SK-N-SH (cell line): ENCODE measurements around the gene CACNG7. TPM values are rescaled to one million over a fixed set of nuclear protein-coding genes. Genes with fewer than 3 reads are reported as not detected.

ENCODE experiments used
- CTCF ChIA-PET: fragments of 300-600, 350-600 bp; formaldehyde crosslinking; extraction: SDS; loops from one replicate; lab custom pipeline; 2021; lab: Yijun Ruan, JAX
- POLR2A ChIA-PET: fragments of 350-600 bp; sonication (Branson Sonifier 250); formaldehyde crosslinking; extraction: SDS; loops from one replicate; lab custom pipeline; 2020; ENCODE audit warnings: antibody characterized with exemption, inconsistent platforms; lab: Yijun Ruan, JAX
- DNase-seq: peaks from one replicate; pipeline ENCODE4 v3.0.0; 2012
- H2AFZ ChIP-seq: fragments of 200-600 bp; sonication (generic); 2 replicates; pipeline ENCODE4 v1.8.1; 2016; ENCODE audit warnings: antibody characterized with exemption, mild to moderate bottlenecking, low read depth
- H3F3A ChIP-seq: fragments of 200-600 bp; sonication (generic); replicated peaks from 2 replicates; pipeline ENCODE3; 2016; ENCODE audit warnings: antibody characterized with exemption, mild to moderate bottlenecking; ENCODE audit not compliant: insufficient read depth
- H3K27ac ChIP-seq, 2 experiments: fragments of 200-500 bp in 1 of 2; fragments of 200-600 bp in 1 of 2; sonication (Bioruptor generic) in 1 of 2; sonication (generic), shearing (Covaris generic) in 1 of 2; 2 replicates each; pipeline versions ENCODE4 v1.5.1 to v1.6.1; 2014 to 2016; ENCODE audit warnings: low read depth in 2 of 2, inconsistent platforms in 1 of 2, low read length in 1 of 2, mild to moderate bottlenecking in 1 of 2, mixed read lengths in 1 of 2
- H3K27me3 ChIP-seq: fragments of 200-600 bp; sonication (generic), shearing (Covaris generic); 2 replicates; pipeline ENCODE4 v1.6.1; 2016; ENCODE audit warnings: mixed run types; ENCODE audit not compliant: insufficient read depth
- H3K36me3 ChIP-seq, 2 experiments: fragments of 200-500 bp in 1 of 2; fragments of 200-600 bp in 1 of 2; sonication (Bioruptor generic) in 1 of 2; sonication (generic) in 1 of 2; replicated peaks in 1 of 2; 2 replicates each; pipeline versions ENCODE3 to v1.5.1; 2014 to 2016; ENCODE audit warnings: low read length in 1 of 2, mild to moderate bottlenecking in 1 of 2; ENCODE audit not compliant: insufficient read depth in 2 of 2, control insufficient read depth in 1 of 2
- H3K4me1 ChIP-seq, 2 experiments: fragments of 200-500 bp in 1 of 2; fragments of 200-600 bp in 1 of 2; sonication (Bioruptor generic) in 1 of 2; sonication (generic), shearing (Covaris generic) in 1 of 2; 2 replicates each; pipeline versions ENCODE4 v1.5.1 to v1.6.1; 2014 to 2016; ENCODE audit warnings: low read depth in 1 of 2, low read length in 1 of 2, mixed run types in 1 of 2; ENCODE audit not compliant: insufficient read depth in 2 of 2, control insufficient read depth in 1 of 2
- H3K4me2 ChIP-seq: fragments of 200-600 bp; sonication (generic), shearing (Covaris generic); 2 replicates; pipeline ENCODE4 v1.6.1; 2017; ENCODE audit warnings: mixed run types
- H3K4me3 ChIP-seq, 2 experiments: fragments of 200-500 bp in 1 of 2; fragments of 200-600 bp in 1 of 2; sonication (Bioruptor generic) in 1 of 2; sonication (generic), shearing (Covaris generic) in 1 of 2; 2 replicates each; pipeline versions ENCODE4 v1.5.1 to v1.8.1; 2014 to 2016; ENCODE audit warnings: low read depth in 2 of 2, inconsistent platforms in 1 of 2, low read length in 1 of 2, mild to moderate bottlenecking in 1 of 2, mixed read lengths in 1 of 2, moderate library complexity in 1 of 2
- H3K79me2 ChIP-seq: fragments of 200-600 bp; sonication (generic); 2 replicates; pipeline ENCODE4 v1.8.1; 2017; ENCODE audit warnings: mild to moderate bottlenecking; ENCODE audit not compliant: insufficient read depth
- H3K9ac ChIP-seq: fragments of 200-600 bp; sonication (generic); 2 replicates; pipeline ENCODE4 v1.6.1; 2017; ENCODE audit warnings: mixed run types
- H3K9me2 ChIP-seq: fragments of 200-600 bp; sonication (generic); 2 replicates; pipeline ENCODE4 v1.6.1; 2017; ENCODE audit warnings: mixed run types
- H3K9me3 ChIP-seq: fragments of 200-600 bp; sonication (generic); 2 replicates; pipeline ENCODE4 v1.6.1; 2017; ENCODE audit warnings: mixed run types, mild to moderate bottlenecking, moderate library complexity
- H4K20me1 ChIP-seq: fragments of 200-600 bp; sonication (generic); 2 replicates; pipeline ENCODE4 v1.6.1; 2017; ENCODE audit warnings: mild to moderate bottlenecking, mixed run types; ENCODE audit not compliant: insufficient read depth
- FOXM1 ChIP-seq: IDR thresholded peaks from 2 replicates; pipeline ENCODE4 v1.4.0; 2012; ENCODE audit warnings: low read depth, mild to moderate bottlenecking
- GABPA ChIP-seq: IDR thresholded peaks from 2 replicates; pipeline ENCODE4 v1.4.0; 2012; ENCODE audit warnings: low read depth, mild to moderate bottlenecking
- GATA2 ChIP-seq: sonication (generic); formaldehyde crosslinking; IDR thresholded peaks from 2 replicates; pipeline ENCODE4 v1.5.0; 2020; ENCODE audit warnings: mild to moderate bottlenecking, missing genetic modification reagents
- IRF3 ChIP-seq: fragments of 150-350 bp; IDR thresholded peaks from 2 replicates; pipeline ENCODE4 v1.6.1; 2016; ENCODE audit warnings: mild to moderate bottlenecking, low read depth, low read length
- MAX ChIP-seq: IDR thresholded peaks from 2 replicates; pipeline ENCODE4 v1.4.0; 2012; ENCODE audit warnings: low read depth
- MEF2A ChIP-seq: IDR thresholded peaks from 2 replicates; pipeline ENCODE4 v1.4.0; 2012; ENCODE audit warnings: low read depth, borderline replicate concordance
- RCOR1 ChIP-seq: fragments of 150-350 bp; IDR thresholded peaks from 2 replicates; pipeline ENCODE4 v1.6.1; 2017; ENCODE audit warnings: antibody characterized with exemption, low read length
- TAF1 ChIP-seq: IDR thresholded peaks from 2 replicates; pipeline ENCODE4 v1.6.1; 2012; ENCODE audit warnings: low read depth, mild to moderate bottlenecking, low read length, moderate library complexity, borderline replicate concordance
- TCF12 ChIP-seq: IDR thresholded peaks from 2 replicates; pipeline ENCODE4 v1.4.0; 2012
- YY1 ChIP-seq: IDR thresholded peaks from 2 replicates; pipeline ENCODE4 v1.4.0; 2012; ENCODE audit warnings: low read depth, mild to moderate bottlenecking
- ZBTB33 ChIP-seq: IDR thresholded peaks from 2 replicates; pipeline ENCODE4 v1.4.0; 2012; ENCODE audit warnings: low read depth, borderline replicate concordance
- WGBS: methylation state at CpG from one replicate; pipeline ENCODE4 v1.1.6; 2017; ENCODE audit warnings: low lambda C conversion rate; 5-methylcytosine and 5-hydroxymethylcytosine counted together
- polyA plus RNA-seq, 3 experiments: library from polyadenylated mRNA; depleted of rRNA; stranded (reverse); fragments of >200 nt; gene quantifications; 2 replicates each; pipeline ENCODE4 v1.2.3, GENCODE V29; 2012

Gene CACNG7
- polyA plus RNA-seq, 1 of the 3 experiments (the other 2 are of a cell fraction) = 25.7 TPM

GRCh38 chr19:53966931-53967330 is 57.9 kb downstream of the CACNG7 start:
- Histone ChIP-seq H3K36me3 (peaks cover 4 to 9% of the 10 kb centered on the region in 2 experiments), H3K27ac (no peak overlapping the region)

GRCh38 chr19:53969366-53969765 is 60.3 kb downstream of the CACNG7 start:
- H3K27ac ChIP-seq = no peak overlapping the region
- peaks cover 4% of the 10 kb centered on the region for H3F3A ChIP-seq
- no peak overlapping the region for H3K4me3 ChIP-seq
- TF ChIP-seq TCF12 = no peak
- H4K20me1 ChIP-seq = no peaks in the 10 kb centered on the region
- no peak overlapping the region for H2AFZ ChIP-seq
- H3K9me2 ChIP-seq = no peaks in the 10 kb centered on the region
- H3K79me2 ChIP-seq = peaks cover 7% of the 10 kb centered on the region; the same call in 1 of the 2 replicates
- POLR2A ChIA-PET = no interaction called here
- H3K9ac ChIP-seq = no peak overlapping the region
- CTCF ChIA-PET = interaction anchor here (1.0 kb wide), 1 partner anchor 21 kb away, joined by 3 read pairs; no protein-coding TSS in a partner anchor
- WGBS = 98% methylated on average over 6 of the region's 6 CpGs
- no peak for DNase-seq
- no peaks in the 10 kb centered on the region for H3K27me3 ChIP-seq
- H3K36me3 ChIP-seq = peaks cover 4 to 13% of the 10 kb centered on the region in 2 experiments
- H3K4me1 ChIP-seq = no peaks in the 10 kb centered on the region
- H3K4me2 ChIP-seq = no peak overlapping the region
- H3K9me3 ChIP-seq = no peaks in the 10 kb centered on the region

More at GRCh38 chr19:53966931-53967330, 57.9 kb downstream of the CACNG7 start:
- TF ChIP-seq RCOR1 = no peak
- TF ChIP-seq GABPA = no peak
- TF ChIP-seq FOXM1 = no peak
- no peak for TF ChIP-seq MEF2A
- TF ChIP-seq IRF3 = no peak
- TF ChIP-seq GATA2 (CRISPR knock-in tag) = no peak
- TF ChIP-seq ZBTB33 = no peak
- TF ChIP-seq MAX = no peak
- TF ChIP-seq YY1 = no peak
- TF ChIP-seq TAF1 = no peak
- TF ChIP-seq TCF12 = no peak
- CTCF ChIA-PET = no interaction called here
- Histone ChIP-seq H3K9me2 (no peaks in the 10 kb centered on the region), H3K9me3 (no peaks in the 10 kb centered on the region), H4K20me1 (no peaks in the 10 kb centered on the region), H3K4me2 (no peak overlapping the region), H2AFZ (no peak overlapping the region), H3K79me2 (peaks cover 14% of the 10 kb centered on the region; the same call in 1 of the 2 replicates), H3K4me1 (no peaks in the 10 kb centered on the region; a peak in 1 of 4 replicates), H3K9ac (no peak overlapping the region), H3F3A (peaks cover 4% of the 10 kb centered on the region), H3K27me3 (no peaks in the 10 kb centered on the region), H3K4me3 (no peak overlapping the region)
- POLR2A ChIA-PET = no interaction called here
- WGBS = 82% methylated on average over 7 of the region's 7 CpGs
- no peak for DNase-seq
